ENCODE measurements around the gene KIF16B.

KIF16B gene

GRCh38 chr20:16573001-16573965 is at the start of gene KIF16B:
KIF16B (minus strand) TSS chr20:16573448; CDS start chr20:16573275, 173 bp downstream.
- TF ChIP-seq CTCF (IDR thresholded peaks at IDR 0.05), result peak; percentile 37
- Histone ChIP-seq H2AFZ (peak within 1 kb of the TSS; percentile 78), H3K9me3 (ENCODE audit: control insufficient read depth, low read length) (no peaks in the 10 kb centered on the region), H3K36me3 (ENCODE audit: control insufficient read depth, insufficient read depth, low read length) (no peaks in the 10 kb centered on the region), H3K27me3 (ENCODE audit: control insufficient read depth, insufficient read depth, low read length) (no peaks in the 10 kb centered on the region), H3K9ac (peak within 1 kb of the TSS; percentile 62), H3K27ac (peak within 1 kb of the TSS; percentile 93), H3K4me2 (ENCODE audit: low read length) (peak within 1 kb of the TSS; percentile 86), H3K79me2 (peaks cover 37% of the 10 kb centered on the region), H3K4me3 (ENCODE audit: low read depth, low read length) (peak within 1 kb of the TSS; percentile 78), H3K4me1 (peaks cover 24% of the 10 kb centered on the region)

- H3K4me2 ChIP-seq (ENCODE audit: low read length), result no peak overlapping the region
- TF ChIP-seq CTCF (IDR thresholded peaks at IDR 0.05), result no peak
- H3K79me2 ChIP-seq, result no peaks in the 10 kb centered on the region
- no peak overlapping the region for H3K27ac ChIP-seq
- H3K4me1 ChIP-seq, result no peaks in the 10 kb centered on the region
- H3K36me3 ChIP-seq (ENCODE audit: control insufficient read depth, insufficient read depth, low read length), result no peaks in the 10 kb centered on the region
- no peak overlapping the region for H3K4me3 ChIP-seq (ENCODE audit: low read depth, low read length)
- H3K9ac ChIP-seq, result no peak overlapping the region
- no peaks in the 10 kb centered on the region for H3K27me3 ChIP-seq (ENCODE audit: control insufficient read depth, insufficient read depth, low read length)
- H3K9me3 ChIP-seq (ENCODE audit: control insufficient read depth, low read length), result no peaks in the 10 kb centered on the region
- no peak overlapping the region for H2AFZ ChIP-seq
Measured at GRCh38 chr20:16622501-16622900, 49.3 kb upstream of the KIF16B start.

- no peaks in the 10 kb centered on the region for H3K27me3 ChIP-seq (ENCODE audit: control insufficient read depth, insufficient read depth, low read length)
- H3K9ac ChIP-seq, result no peak overlapping the region
- H3K36me3 ChIP-seq (ENCODE audit: control insufficient read depth, insufficient read depth, low read length), result no peaks in the 10 kb centered on the region
- H3K9me3 ChIP-seq (ENCODE audit: control insufficient read depth, low read length), result no peaks in the 10 kb centered on the region
- no peaks in the 10 kb centered on the region for H3K4me1 ChIP-seq
- no peak overlapping the region for H3K4me2 ChIP-seq (ENCODE audit: low read length)
- no peaks in the 10 kb centered on the region for H3K79me2 ChIP-seq
- no peak overlapping the region for H2AFZ ChIP-seq
- H3K4me3 ChIP-seq (ENCODE audit: low read depth, low read length), result no peak overlapping the region
- TF ChIP-seq CTCF (IDR thresholded peaks at IDR 0.05), result no peak
- H3K27ac ChIP-seq, result no peak overlapping the region
Measured at GRCh38 chr20:16621435-16622141, 48.3 kb upstream of the KIF16B start.

GRCh38 chr20:16620961-16621360 is 47.7 kb upstream of the KIF16B start:
- Histone ChIP-seq H3K27me3 (ENCODE audit: control insufficient read depth, insufficient read depth, low read length) (no peaks in the 10 kb centered on the region), H3K4me1 (no peaks in the 10 kb centered on the region), H3K79me2 (no peaks in the 10 kb centered on the region), H3K4me3 (ENCODE audit: low read depth, low read length) (no peak overlapping the region), H3K9ac (no peak overlapping the region), H3K4me2 (ENCODE audit: low read length) (no peak overlapping the region), H3K27ac (no peak overlapping the region), H2AFZ (no peak overlapping the region), H3K9me3 (ENCODE audit: control insufficient read depth, low read length) (no peaks in the 10 kb centered on the region), H3K36me3 (ENCODE audit: control insufficient read depth, insufficient read depth, low read length) (no peaks in the 10 kb centered on the region)
- TF ChIP-seq CTCF (IDR thresholded peaks at IDR 0.05), result no peak

Measured in parathyroid adenoma (tissue), 2 donors.